Stimulated activated naive CD4-positive, alpha-beta T cell (primary cell): ENCODE data around the gene EPS8L1.
A peak's percentile ranks its signal among the peaks of the same experiment; 100 is the strongest.
"Not testable (repeated sequence)": the region's sequence is repeated elsewhere in the genome, so short reads cannot be mapped to it uniquely, and the experiment has no call there.

Experiments
- DNase-seq, 6 experiments: peaks; one replicate each; lab custom pipeline; 2025; lab: John Stamatoyannopoulos, UW

Gene EPS8L1

DNA sequence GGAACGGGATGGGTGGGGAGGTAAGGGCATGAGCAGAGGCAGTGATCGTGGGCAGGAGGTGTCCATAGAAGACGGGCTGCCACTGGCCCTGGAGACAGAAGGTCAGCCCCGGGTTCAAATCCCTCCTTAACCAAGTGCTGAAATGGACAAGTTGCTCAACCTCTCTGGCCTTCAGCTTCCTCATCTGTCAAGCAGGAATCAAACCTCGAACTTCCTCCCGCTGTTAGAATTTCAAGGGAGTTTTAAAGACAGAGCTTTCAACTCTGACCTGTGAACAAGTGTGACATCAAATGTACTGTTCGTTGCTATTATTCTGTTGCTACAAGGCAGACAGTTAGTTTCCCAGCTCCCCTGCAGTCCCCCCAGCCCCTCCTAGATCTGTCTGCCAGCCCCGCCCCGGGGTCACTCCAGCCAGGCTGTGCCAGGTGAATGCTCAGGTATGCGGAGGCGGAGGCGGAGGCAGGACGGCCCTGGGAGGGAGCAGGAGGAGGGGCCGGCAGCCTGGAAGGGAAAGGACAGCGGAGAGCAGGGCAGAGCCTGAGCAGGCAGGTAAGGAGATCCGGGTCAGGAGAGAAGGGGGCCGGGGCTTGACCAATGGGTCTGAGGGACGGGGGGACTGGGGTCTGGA is at the start of gene EPS8L1:
Gene EPS8L1 (plus strand): TSS at position 499 of the 628 bp plus-strand sequence. CDS start 576 bp downstream, outside the sequence.
- DNase-seq = no peak

DNA sequence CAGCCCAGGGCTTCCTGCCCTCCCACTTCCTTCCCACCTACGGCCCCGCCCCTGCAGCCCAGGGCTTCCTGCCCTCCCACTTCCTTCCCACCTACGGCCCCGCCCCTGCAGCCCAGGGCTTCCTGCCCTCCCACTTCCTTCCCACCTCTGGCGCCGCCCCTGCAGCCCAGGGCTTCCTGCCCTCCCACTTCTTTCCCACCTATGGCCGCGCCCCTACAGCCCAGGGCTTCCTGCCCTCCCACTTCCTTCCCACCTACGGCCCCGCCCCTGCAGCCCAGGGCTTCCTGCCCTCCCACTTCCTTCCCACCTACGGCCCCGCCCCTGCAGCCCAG is 48.6 kb upstream of the EPS8L1 start:
- not testable (repeated sequence) for DNase-seq

GRCh38 chr19:55027472-55028337 is 48.0 kb upstream of the EPS8L1 start:
- no peak for DNase-seq

- no peak for DNase-seq
Measured at GRCh38 chr19:55028757-55029156, 46.9 kb upstream of the EPS8L1 start.

DNA sequence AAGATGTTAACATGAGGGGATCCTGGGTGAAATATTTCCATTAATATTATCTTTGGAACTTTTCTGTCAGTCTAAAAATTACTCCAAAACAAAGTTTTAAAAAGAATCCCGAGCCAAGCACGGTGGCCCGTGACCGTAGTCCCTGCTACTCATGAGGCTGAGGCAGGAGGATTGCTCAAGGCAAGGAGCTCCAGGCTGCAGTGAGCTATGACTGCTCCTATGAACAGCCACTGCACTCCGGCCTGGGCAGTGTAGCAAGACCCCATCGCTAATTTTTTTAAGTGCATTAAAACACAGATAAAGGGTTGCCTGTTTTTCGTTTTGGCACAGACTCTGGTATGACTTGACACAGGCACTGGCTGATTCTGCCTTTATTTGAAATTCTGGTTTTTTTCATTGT is 44.5 kb upstream of the EPS8L1 start:
- no peak for DNase-seq

DNA sequence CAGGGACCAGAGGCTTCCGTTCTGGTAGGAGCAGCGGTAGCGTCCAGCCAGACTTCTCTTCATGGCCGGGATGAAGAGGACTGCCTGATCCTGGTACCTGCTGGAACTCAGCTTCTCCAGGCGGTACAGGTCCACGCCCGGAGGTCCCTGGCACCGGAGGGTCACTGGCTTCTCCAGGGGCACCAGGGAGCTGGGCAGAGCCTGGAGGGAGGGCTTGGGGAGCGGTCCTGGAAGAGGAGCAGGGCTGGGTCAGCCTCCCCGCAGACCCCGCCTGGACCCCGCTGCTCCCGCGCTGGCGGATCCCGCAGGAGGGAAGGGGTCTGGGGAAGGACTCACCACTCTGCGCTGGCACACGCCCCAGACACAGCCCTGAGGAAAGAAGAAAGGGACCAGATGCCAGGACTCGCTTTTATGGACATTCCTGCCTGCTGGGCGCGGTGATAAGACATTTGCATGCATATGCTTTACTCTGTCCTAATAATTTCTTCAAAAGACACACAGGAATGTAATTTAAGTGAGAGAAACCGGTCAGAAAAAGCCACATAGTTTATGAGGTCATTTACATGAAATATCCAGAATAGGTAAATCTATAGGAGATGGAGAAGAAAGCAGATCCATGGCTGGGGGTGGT is 43.4 kb upstream of the EPS8L1 start:
- DNase-seq = no peak

GRCh38 chr19:55032976-55033643 is 42.6 kb upstream of the EPS8L1 start:
- not testable (repeated sequence) for DNase-seq

GRCh38 chr19:55034751-55035150 is 40.9 kb upstream of the EPS8L1 start:
- DNase-seq = no peak

GRCh38 chr19:55036058-55036457 is 39.6 kb upstream of the EPS8L1 start:
- DNase-seq = no peak

DNA sequence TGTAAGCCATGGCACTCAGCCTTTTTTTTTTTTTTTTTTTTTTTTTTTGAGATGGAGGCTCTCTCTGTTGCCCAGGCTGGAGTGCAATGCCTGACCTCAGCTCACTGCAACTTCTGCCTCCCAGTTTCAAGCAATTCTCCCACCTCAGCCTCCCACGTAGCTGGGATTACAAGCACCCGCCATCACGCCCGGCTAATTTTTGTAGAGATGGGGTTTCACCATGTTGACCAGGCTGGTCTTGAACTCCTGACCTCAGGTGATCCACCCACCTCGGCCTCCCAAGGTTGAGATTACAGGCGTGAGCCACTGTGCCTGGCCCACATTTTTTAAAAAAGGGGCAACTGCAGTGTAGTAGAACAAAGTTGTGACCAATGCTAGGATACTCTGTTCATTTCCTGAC is 38.1 kb upstream of the EPS8L1 start:
- DNase-seq = not testable (repeated sequence)

DNA sequence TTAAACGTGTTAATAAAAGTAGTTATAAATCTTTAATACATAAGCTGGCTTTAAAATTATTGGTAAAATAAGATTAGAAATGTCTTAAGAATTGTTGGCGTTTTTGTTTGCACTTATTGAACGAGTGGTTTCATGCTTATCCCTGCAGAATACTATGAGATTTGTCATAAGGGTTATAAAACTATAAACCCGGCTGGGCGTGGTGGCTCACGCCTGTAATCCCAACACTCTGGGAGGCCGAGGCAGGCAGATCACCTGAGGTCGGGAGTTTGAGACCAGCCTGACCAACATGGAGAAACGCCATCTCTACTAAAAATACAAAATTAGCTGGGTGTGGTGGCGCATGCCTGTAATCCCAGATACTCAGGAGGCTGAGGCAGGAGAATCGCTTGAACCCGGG is 35.0 kb upstream of the EPS8L1 start:
- DNase-seq = not testable (repeated sequence)

- DNase-seq = no peak
Measured at GRCh38 chr19:55041244-55041626, 34.4 kb upstream of the EPS8L1 start.

- DNase-seq = peak in 3 of 6 experiments; percentile 22 to 29 (median 29)
Measured at GRCh38 chr19:55041627-55042343, 33.9 kb upstream of the EPS8L1 start.

GRCh38 chr19:55042344-55042678 is 33.4 kb upstream of the EPS8L1 start:
- no peak for DNase-seq

GRCh38 chr19:55042688-55043087 is 33.0 kb upstream of the EPS8L1 start:
- no peak for DNase-seq

GRCh38 chr19:55044286-55044685 is 31.4 kb upstream of the EPS8L1 start:
- no peak for DNase-seq

- DNase-seq = no peak
Measured at GRCh38 chr19:55044771-55045716, 30.6 kb upstream of the EPS8L1 start.

DNA sequence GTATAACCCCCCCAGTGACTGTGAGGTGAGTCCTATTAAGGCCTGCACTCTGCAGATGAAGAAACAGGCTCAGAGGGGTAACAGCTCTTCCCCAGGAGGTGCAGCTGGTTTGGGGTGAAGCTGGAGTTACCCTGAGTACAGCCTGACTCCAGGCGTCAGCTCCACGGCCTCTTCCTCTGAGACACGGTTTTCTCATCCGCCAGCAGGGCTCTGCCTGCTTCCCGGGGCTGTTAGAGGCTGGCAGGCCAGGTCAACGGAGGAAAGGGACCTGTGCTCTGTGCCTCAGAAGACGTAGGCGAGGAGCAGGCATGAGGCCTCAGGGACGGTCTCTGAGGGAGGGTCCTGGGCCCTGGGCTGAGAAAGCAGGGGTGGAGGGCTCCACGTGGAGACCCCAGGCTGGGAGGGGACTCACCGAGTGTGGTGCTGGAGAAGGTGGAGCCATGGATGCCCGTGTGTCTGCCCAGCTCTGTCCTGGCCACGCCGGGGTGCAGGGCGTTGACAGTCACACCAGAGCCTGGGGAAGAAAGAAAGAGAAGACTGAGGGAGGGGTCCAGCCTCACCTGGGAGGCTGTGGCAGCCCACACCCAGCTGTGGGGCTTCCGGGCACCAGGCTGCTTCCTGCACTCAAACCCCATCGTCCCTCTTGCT is 28.6 kb upstream of the EPS8L1 start:
- DNase-seq = no peak

DNA sequence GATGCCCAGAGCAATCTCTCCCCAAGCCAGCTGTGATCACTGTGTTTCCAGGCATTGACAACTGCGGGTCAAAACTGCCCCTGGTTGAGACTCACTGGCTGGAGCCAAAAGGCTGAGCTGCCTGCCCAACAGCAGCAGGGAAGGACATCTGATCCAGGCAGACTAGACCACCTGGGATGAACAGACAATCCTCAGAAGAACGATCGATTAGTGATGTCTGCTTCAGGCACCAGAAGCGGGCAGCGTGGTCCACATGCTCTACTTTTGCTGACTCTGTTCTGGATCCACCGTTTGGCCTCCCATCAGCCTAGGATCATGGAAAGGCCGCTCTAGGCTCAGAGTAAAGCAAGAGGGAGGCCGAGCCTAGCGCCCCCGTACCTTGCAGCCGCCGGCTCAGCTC is 27.7 kb upstream of the EPS8L1 start:
- DNase-seq = no peak

GRCh38 chr19:55048446-55048845 is 27.2 kb upstream of the EPS8L1 start:
- DNase-seq = no peak
